Subcutaneous abdominal adipose tissue (tissue), 5 donors: ENCODE results near the gene FOXK1.

Experiments
- H3K27ac ChIP-seq: one replicate; pipeline ENCODE4 v1.7.0; 2013; ENCODE audit warnings: low read depth, mild to moderate bottlenecking, inconsistent platforms, low read length, moderate library complexity
- H3K27me3 ChIP-seq, 5 donors: one replicate each; pipeline ENCODE4 v1.7.0; 2013; ENCODE audit warnings: low read length in 5 of 5, inconsistent platforms in 1 of 5; ENCODE audit not compliant: control insufficient read depth in 5 of 5, insufficient read depth in 4 of 5
- H3K36me3 ChIP-seq, 5 donors: one replicate each; pipeline ENCODE4 v1.7.0; 2013; ENCODE audit warnings: low read length in 5 of 5; ENCODE audit not compliant: control insufficient read depth in 5 of 5, insufficient read depth in 5 of 5
- H3K4me1 ChIP-seq, 5 donors: one replicate each; pipeline ENCODE4 v1.7.0; 2013; ENCODE audit warnings: low read length in 5 of 5, mild to moderate bottlenecking in 3 of 5, moderate library complexity in 1 of 5; ENCODE audit not compliant: control insufficient read depth in 5 of 5, insufficient read depth in 5 of 5
- H3K4me3 ChIP-seq, 5 donors: one replicate each; pipeline ENCODE4 v1.7.0; 2013; ENCODE audit warnings: low read length in 5 of 5, low read depth in 1 of 5
- H3K9ac ChIP-seq, 5 donors: one replicate each; pipeline ENCODE4 v1.7.0; 2013; ENCODE audit warnings: low read length in 5 of 5, mild to moderate bottlenecking in 4 of 5, moderate library complexity in 3 of 5
- H3K9me3 ChIP-seq, 5 donors: one replicate each; pipeline ENCODE4 v1.7.0; 2013; ENCODE audit warnings: low read length in 5 of 5; ENCODE audit not compliant: control insufficient read depth in 5 of 5
- donor health status: healthy.
- donor health status: healthy.
- donor health status: healthy.
- donor health status: healthy.
- donor health status: healthy.

Gene FOXK1

DNA sequence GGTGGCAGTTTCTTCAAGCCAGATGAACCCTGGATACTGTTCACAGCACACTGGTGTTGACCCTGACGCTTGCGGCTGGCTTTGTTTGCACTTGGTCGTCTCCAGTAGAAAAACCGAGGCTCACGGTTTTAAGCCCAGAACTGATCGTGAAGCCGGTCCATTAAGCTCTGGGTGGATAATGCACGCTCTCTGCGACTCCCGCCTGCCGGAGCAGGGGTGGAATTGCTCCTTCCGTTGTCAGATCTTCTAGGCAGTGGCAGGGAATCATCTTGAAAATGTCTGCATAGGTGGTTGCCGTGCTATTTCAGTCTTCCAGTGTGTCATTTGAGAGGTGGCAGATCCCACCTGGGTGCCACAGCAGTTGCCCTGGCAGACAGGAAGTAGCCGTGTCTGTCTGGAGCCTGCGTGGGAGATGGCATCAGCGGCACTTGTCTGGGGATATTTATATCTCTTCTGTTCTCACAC is 57.5 kb downstream of the FOXK1 start:
- no peak overlapping the region for H3K9ac ChIP-seq
- H3K4me1 ChIP-seq: peaks cover 3 to 30% (median 26%) of the 10 kb centered on the region in 5 donors
- H3K36me3 ChIP-seq: peaks cover 0 to 31% (median 17%) of the 10 kb centered on the region in 5 donors
- no peaks in the 10 kb centered on the region for H3K27me3 ChIP-seq
- peak overlapping the region in 4 of 5 donors; percentile 30 to 63 (median 48) for H3K4me3 ChIP-seq
- H3K9me3 ChIP-seq: no peaks in the 10 kb centered on the region
- no peak overlapping the region for H3K27ac ChIP-seq

DNA sequence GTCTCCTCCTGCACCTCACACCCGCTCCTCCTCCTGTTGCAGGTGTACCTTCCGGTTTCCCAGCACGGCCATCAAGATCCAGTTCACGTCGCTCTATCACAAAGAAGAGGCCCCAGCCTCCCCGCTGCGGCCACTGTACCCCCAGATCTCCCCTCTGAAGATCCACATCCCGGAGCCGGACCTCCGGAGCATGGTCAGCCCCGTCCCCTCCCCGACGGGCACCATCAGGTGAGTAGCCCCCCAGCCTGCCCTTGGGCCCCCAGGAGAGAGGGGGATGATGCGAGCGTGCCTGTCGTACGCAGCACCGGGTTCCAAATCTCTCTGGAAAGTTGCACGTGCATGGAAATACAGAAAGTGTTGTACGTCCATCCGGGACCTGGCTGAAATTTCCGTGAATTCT is 58.7 kb downstream of the FOXK1 start:
- peaks cover 3 to 37% (median 33%) of the 10 kb centered on the region in 5 donors for H3K4me1 ChIP-seq
- H3K27ac ChIP-seq: no peak overlapping the region

GRCh38 chr7:4742051-4742573 is 60.0 kb downstream of the FOXK1 start:
- peaks cover 0 to 31% (median 19%) of the 10 kb centered on the region in 5 donors for H3K36me3 ChIP-seq
- peaks cover 3 to 50% (median 46%) of the 10 kb centered on the region in 5 donors for H3K4me1 ChIP-seq
- H3K9me3 ChIP-seq: no peaks in the 10 kb centered on the region
- no peaks in the 10 kb centered on the region for H3K27me3 ChIP-seq
- H3K4me3 ChIP-seq: no peak overlapping the region
- no peak overlapping the region for H3K27ac ChIP-seq
- H3K9ac ChIP-seq: no peak overlapping the region

More for the DNA sequence above, 58.7 kb downstream of the FOXK1 start:
- Histone ChIP-seq H3K4me3 (no peak overlapping the region), H3K9me3 (no peaks in the 10 kb centered on the region), H3K9ac (no peak overlapping the region), H3K27me3 (no peaks in the 10 kb centered on the region), H3K36me3 (peaks cover 0 to 31% (median 17%) of the 10 kb centered on the region in 5 donors)

- Histone ChIP-seq H3K27ac (no peak overlapping the region), H3K4me3 (no peak overlapping the region)
These were observed 60.8 kb downstream of the FOXK1 start for GRCh38 chr7:4742852-4743251.

DNA sequence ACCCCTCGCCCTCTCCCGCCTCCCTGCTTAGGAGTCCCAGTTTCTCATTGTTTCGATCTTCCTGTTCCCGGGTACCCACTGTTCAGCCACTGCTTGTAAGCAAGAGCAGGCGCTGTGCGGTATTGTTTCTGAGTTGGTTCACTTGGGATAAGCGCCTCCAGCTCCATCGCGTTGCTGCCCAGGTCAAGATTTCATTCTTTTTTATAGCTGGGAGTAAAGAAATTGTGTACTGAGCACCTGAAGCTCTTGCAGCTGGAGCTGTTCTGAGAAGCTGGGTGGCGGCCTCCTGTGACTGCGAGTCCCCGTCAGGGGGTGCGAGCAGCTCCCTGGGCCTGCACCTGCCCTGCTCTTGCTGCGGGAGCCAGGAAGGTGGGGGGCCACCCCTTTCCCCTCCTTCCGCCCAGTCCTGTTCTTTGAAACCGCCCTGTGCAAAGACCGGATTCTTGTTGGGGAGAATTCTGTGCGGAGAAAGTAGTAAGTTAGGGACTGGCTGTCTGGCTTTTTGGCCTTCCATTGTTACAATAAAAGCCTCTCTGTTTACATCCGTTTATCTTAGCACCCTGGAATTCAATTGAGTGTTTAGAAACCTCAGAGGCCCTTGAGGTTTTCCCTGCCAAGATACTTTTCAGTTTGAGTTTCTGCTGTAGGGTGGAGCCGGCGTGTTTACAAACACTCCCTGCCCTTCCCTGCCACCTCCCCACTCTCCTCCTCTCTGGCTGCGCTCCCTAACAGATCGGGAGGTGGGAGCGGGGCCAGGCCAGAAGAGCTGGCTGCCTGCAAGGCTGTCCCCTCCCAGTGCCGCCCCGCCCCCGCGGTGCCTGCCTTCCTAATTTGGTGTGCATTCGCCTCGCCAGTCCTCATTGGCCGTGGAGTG is 62.5 kb downstream of the FOXK1 start:
- Histone ChIP-seq H3K27ac (peak overlapping the region; percentile 79), H3K9me3 (no peaks in the 10 kb centered on the region), H3K27me3 (no peaks in the 10 kb centered on the region), H3K36me3 (peaks cover 0 to 26% (median 19%) of the 10 kb centered on the region in 5 donors), H3K4me3 (peak overlapping the region; percentile 21 to 53 (median 44)), H3K9ac (peak overlapping the region in 4 of 5 donors; percentile 41 to 66 (median 62)), H3K4me1 (peaks cover 4 to 56% (median 49%) of the 10 kb centered on the region in 5 donors)

More at GRCh38 chr7:4742852-4743251, 60.8 kb downstream of the FOXK1 start:
- Histone ChIP-seq H3K9me3 (no peaks in the 10 kb centered on the region), H3K27me3 (no peaks in the 10 kb centered on the region), H3K4me1 (peaks cover 3 to 57% (median 53%) of the 10 kb centered on the region in 5 donors), H3K9ac (no peak overlapping the region), H3K36me3 (peaks cover 0 to 26% (median 17%) of the 10 kb centered on the region in 5 donors)

DNA sequence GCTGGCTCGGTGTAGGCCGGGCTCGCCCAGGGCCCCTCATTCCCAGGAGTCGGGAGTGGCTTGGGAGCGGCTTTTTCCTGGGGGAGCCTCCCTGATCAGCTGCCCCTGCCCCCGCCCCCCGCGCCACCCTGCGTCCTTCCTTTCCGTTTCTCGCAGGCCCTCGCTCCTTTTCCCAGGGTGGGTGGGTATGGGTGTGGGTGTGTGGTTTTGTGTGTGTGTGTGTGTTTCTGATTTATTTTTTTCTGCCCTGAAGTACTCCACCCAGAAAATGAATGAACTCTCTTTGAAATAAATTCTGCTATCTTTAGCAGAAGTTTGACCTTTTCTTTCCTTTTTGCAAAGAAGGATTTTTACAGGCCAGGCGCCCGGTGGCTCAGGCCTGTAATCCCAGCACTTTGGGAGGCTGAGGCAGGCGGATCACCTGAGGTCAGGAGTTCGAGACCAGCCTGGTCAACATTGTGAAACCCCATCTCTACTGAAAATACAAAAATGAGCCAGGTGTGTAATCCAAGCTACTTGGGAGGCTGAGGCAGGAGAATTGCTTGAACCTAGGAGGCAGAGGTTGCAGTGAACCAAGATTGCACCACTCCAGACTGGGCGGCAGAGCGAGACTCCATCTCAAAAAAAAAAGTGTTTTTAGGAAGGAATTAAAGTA is 63.3 kb downstream of the FOXK1 start:
- Histone ChIP-seq H3K9ac (peak overlapping the region in 3 of 5 donors; percentile 42 to 56 (median 45)), H3K27me3 (no peaks in the 10 kb centered on the region), H3K4me3 (peak overlapping the region; percentile 48 to 58 (median 53)), H3K9me3 (no peaks in the 10 kb centered on the region), H3K27ac (peak overlapping the region; percentile 79), H3K4me1 (peaks cover 4 to 54% (median 46%) of the 10 kb centered on the region in 5 donors), H3K36me3 (peaks cover 0 to 26% (median 21%) of the 10 kb centered on the region in 5 donors)

DNA sequence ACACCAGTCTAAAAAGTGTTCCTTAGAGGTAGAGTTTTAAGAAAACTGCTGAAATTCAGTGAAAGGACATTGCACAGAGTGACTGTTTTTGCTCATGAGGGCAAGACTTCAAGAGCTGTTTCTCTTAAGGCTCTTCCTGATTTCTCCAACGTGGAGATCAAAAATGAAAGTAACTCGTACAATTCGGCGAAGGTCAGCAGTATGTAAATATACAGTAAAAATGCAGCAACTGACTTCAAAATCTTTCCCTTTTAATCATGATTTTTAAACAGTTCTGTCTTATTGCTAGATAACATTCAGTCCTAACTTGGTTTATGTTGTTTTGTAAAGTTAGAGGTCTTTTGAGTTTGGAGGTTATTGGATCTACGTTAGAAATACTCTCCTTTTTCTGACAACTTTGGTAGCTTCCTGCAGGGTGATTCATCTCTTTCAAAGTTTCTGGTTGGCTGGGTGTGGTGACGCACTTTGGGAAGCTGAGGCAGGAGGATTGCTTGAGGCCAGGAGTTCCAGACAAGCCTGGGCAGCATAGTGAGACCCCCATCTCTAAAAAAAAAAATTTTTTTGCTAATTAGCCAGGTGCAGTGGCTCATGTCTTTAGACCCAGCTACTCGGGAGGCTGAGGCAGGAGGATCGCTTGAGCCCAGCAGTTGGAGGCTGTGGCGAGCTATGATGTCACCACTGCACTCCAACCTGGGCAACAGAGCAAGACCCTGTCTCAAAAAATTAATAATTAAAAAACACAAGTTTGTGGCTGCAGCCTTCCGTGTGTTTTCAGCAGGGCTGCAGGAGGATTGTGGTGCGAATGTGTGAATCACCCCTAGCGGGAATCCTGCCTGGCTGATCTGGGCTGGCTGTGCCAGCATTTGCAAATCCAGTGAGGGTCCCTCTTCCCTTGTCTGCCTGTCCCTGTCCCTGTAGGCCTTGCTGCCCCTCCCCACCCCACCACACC is 64.2 kb downstream of the FOXK1 start:
- Histone ChIP-seq H3K4me1 (peaks cover 4 to 54% (median 46%) of the 10 kb centered on the region in 5 donors), H3K9ac (peak overlapping the region in 4 of 5 donors; percentile 42 to 70 (median 58))

GRCh38 chr7:4747013-4747412 is 64.9 kb downstream of the FOXK1 start:
- no peaks in the 10 kb centered on the region for H3K27me3 ChIP-seq
- H3K4me1 ChIP-seq: peaks cover 4 to 54% (median 46%) of the 10 kb centered on the region in 5 donors
- no peaks in the 10 kb centered on the region for H3K9me3 ChIP-seq
- H3K27ac ChIP-seq: peak overlapping the region; percentile 79
- H3K9ac ChIP-seq: peak overlapping the region in 2 of 5 donors; percentile 4 to 41
- H3K36me3 ChIP-seq: peaks cover 0 to 18% (median 14%) of the 10 kb centered on the region in 5 donors
- H3K4me3 ChIP-seq: peak overlapping the region in 3 of 5 donors; percentile 25 to 53 (median 29)

More for the DNA sequence above, 64.2 kb downstream of the FOXK1 start:
- H3K27ac ChIP-seq: peak overlapping the region; percentile 79
- H3K36me3 ChIP-seq: peaks cover 0 to 21% (median 18%) of the 10 kb centered on the region in 5 donors
- H3K27me3 ChIP-seq: no peaks in the 10 kb centered on the region
- H3K9me3 ChIP-seq: no peaks in the 10 kb centered on the region
- peak overlapping the region; percentile 48 to 58 (median 53) for H3K4me3 ChIP-seq

DNA sequence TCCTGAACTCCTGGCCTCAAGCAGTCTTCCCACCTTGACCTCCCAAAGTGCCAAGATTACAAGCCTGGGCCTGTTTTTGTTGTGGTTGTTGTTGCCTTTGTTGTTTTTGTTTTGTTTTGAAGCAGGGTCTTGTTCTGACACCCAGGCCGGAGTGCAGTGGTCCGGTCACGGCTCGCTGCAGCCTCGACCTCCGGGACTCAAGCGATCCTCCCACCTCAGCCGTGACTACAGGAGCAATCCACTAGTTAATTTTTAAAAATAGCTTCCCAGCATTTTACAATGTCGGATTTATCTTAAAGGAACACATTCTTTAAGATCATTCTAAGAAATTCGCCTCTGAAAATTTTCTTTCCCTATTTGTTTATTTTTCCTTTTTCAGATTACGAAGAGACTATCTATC is 65.7 kb downstream of the FOXK1 start:
- Histone ChIP-seq H3K27me3 (no peaks in the 10 kb centered on the region), H3K27ac (peak overlapping the region; percentile 79), H3K4me3 (no peak overlapping the region), H3K36me3 (peaks cover 0 to 18% (median 7%) of the 10 kb centered on the region in 5 donors), H3K4me1 (peaks cover 4 to 54% (median 46%) of the 10 kb centered on the region in 5 donors), H3K9me3 (no peaks in the 10 kb centered on the region), H3K9ac (no peak overlapping the region)
